Thyroid gland (tissue), 4 donors: ENCODE measurements around the gene OR13A1. TPM values are rescaled to one million over a fixed set of nuclear protein-coding genes. Genes with fewer than 3 reads are reported as not detected.
"Not testable (repeated sequence)": the region's sequence is repeated elsewhere in the genome, so short reads cannot be mapped to it uniquely, and the experiment has no call there.

Experiments used
- DNase-seq, 2 donors: peaks; one replicate each; pipeline ENCODE4 v3.0.0-alpha.2; 2019
- H3K27ac ChIP-seq, 3 donors: fragments of 200-600 bp; sonication (generic); 1 replicate in 2 of 3; 2 replicates in 1 of 3; pipeline ENCODE4 v1.5.1; 2016 to 2019; ENCODE audit warnings: mild to moderate bottlenecking in 1 of 3, moderate library complexity in 1 of 3
- H3K27me3 ChIP-seq: fragments of 200-600 bp; sonication (generic); one replicate; pipeline ENCODE4 v1.5.1; 2019
- H3K36me3 ChIP-seq, 2 donors: fragments of 200-600 bp; sonication (generic); one replicate each; pipeline ENCODE4 v1.5.1; 2016 to 2019
- H3K4me1 ChIP-seq, 2 donors: fragments of 200-600 bp; sonication (generic); one replicate each; pipeline ENCODE4 v1.5.1; 2017 to 2019
- H3K4me3 ChIP-seq, 3 donors: fragments of 200-600 bp; sonication (generic); replicated peaks in 1 of 3; 1 replicate in 2 of 3; 2 replicates in 1 of 3; pipeline ENCODE4 v1.5.1; 2016; ENCODE audit warnings: mild to moderate bottlenecking in 1 of 3
- H3K9me3 ChIP-seq: fragments of 200-600 bp; sonication (generic); one replicate; pipeline ENCODE4 v1.5.1; 2017
- POLR2A ChIP-seq, 2 donors: fragments of 450-650 bp; IDR thresholded peaks; one replicate each; pipeline ENCODE4 v1.6.1; 2017; ENCODE audit warnings: antibody characterized with exemption in 2 of 2, mild to moderate bottlenecking in 2 of 2, moderate library complexity in 1 of 2
- WGBS, 2 donors: methylation state at CpG; one replicate each; pipeline ENCODE4 v1.1.5; 2017; 5-methylcytosine and 5-hydroxymethylcytosine counted together
- intact Hi-C: fragments of 100-400 bp; cut with DNase I; formaldehyde crosslinking; loops from one replicate; pipeline ENCODE4 v1.15.1; 2023
- total RNA-seq, 4 donors: library from RNA; depleted of rRNA; stranded (reverse); fragments of >200 nt; gene quantifications; one replicate each; pipeline ENCODE4 v1.2.3, GENCODE V29; 2016
- TF ChIP-seq, protein P1 (sequence below), 6 experiments: fragments of 200-600 bp in 3 of 6; fragments of 450-650 bp in 3 of 6; sonication (generic) in 3 of 6; IDR thresholded peaks; one replicate each; pipeline ENCODE4 v1.5.1; 2016 to 2019; ENCODE audit warnings: antibody characterized with exemption in 6 of 6, mild to moderate bottlenecking in 2 of 6, inconsistent platforms in 1 of 6, moderate library complexity in 1 of 6

OR13A1 gene
- total RNA-seq, 4 donors from 2014 or later: not detected

DNA sequence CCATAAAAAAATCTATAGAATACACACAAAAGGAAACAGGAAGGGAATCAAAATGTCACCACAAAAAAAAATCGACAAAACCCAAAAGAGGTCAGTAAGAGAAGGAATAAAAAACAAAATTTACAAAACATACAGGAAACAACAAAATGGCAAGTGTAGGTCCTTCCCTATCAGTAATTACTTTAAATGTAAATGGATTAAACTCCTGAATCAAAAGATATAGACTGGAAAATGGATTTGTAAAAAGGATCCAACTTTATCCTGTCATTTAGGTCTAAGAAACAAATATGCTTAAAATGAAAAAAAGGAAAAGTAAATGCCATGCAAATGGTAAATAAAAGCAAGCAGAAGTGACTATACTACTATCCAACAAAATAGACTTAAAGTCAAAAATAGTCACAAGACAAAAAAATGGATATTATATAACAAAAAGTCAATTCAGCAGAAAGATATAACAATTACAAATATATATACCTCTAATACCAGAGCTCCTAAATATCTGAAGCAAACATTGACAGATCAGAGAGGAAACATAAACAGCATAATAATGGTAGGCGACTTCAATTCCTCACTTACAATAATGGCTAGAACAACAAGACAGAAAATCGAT, 2.0 kb downstream of the OR13A1 start:
- 86 to 89% methylated on average over 3 of the region's 3 CpGs for WGBS, 2 donors
- H3K27me3 ChIP-seq: no peaks in the 10 kb centered on the region
- H3K36me3 ChIP-seq: no peaks in the 10 kb centered on the region
- H3K9me3 ChIP-seq: no peaks in the 10 kb centered on the region
- no peak overlapping the region for H3K27ac ChIP-seq
- no peaks in the 10 kb centered on the region for H3K4me1 ChIP-seq
- DNase-seq: no peak
- H3K4me3 ChIP-seq: no peak overlapping the region
- intact Hi-C loops: no loop called here
- TF ChIP-seq POLR2A (IDR thresholded peaks at IDR 0.05): no peak
- TF ChIP-seq, protein P1, sequence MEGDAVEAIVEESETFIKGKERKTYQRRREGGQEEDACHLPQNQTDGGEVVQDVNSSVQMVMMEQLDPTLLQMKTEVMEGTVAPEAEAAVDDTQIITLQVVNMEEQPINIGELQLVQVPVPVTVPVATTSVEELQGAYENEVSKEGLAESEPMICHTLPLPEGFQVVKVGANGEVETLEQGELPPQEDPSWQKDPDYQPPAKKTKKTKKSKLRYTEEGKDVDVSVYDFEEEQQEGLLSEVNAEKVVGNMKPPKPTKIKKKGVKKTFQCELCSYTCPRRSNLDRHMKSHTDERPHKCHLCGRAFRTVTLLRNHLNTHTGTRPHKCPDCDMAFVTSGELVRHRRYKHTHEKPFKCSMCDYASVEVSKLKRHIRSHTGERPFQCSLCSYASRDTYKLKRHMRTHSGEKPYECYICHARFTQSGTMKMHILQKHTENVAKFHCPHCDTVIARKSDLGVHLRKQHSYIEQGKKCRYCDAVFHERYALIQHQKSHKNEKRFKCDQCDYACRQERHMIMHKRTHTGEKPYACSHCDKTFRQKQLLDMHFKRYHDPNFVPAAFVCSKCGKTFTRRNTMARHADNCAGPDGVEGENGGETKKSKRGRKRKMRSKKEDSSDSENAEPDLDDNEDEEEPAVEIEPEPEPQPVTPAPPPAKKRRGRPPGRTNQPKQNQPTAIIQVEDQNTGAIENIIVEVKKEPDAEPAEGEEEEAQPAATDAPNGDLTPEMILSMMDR (IDR thresholded peaks at IDR 0.05): no peak

DNA sequence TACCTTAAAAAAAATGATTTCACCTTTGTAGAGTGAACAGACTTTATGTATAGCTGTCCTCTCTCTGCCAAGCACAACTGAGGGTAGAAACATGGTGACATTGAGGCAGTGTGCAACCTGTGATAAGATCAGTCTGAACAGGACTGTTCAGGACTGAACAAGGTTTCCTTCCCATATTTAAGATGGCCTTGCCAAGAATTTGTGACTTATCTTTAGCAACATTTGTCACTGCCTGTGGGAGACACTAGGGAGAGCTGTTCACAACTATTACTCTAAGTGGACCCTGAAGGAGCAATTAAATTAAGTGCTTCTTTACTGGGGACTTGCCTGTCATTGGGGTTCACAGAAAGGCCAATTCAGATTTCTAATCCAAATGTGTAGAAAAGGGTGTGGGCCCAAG, 6.7 kb downstream of the OR13A1 start:
- H3K4me3 ChIP-seq: no peak overlapping the region
- no peaks in the 10 kb centered on the region for H3K4me1 ChIP-seq
- no peak for DNase-seq
- intact Hi-C loops: no loop called here
- no peak overlapping the region for H3K27ac ChIP-seq
- no peaks in the 10 kb centered on the region for H3K36me3 ChIP-seq
- TF ChIP-seq, protein P1 (IDR thresholded peaks at IDR 0.05): peak in 2 of 6 experiments; percentile 7 to 13
- no peak for TF ChIP-seq POLR2A (IDR thresholded peaks at IDR 0.05)
- no peaks in the 10 kb centered on the region for H3K27me3 ChIP-seq
- H3K9me3 ChIP-seq: no peaks in the 10 kb centered on the region

DNA sequence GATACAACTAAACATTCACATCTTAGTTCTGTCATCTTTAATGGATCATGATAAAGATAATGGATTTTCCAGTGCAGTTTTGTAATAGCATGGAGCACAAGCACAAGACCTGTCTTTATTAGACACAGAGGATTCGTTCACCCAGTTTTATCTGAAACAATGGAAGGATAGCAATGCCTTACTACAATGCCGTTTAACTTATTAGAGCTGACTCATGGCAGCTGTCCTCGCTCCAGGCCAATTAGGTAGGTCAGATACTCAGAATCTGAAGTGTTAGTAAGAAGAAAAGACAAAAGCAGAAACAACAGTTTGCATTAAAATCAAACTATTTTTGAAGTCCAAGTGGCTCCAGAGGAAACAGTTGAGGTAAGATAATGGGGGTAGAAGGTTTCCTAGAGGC, 12.8 kb downstream of the OR13A1 start:
- no peak overlapping the region for H3K27ac ChIP-seq
- no peak overlapping the region for H3K4me3 ChIP-seq
- no peak for TF ChIP-seq POLR2A (IDR thresholded peaks at IDR 0.05)
- TF ChIP-seq, protein P1 (IDR thresholded peaks at IDR 0.05): no peak
- H3K9me3 ChIP-seq: no peaks in the 10 kb centered on the region
- no peak for DNase-seq
- H3K27me3 ChIP-seq: no peaks in the 10 kb centered on the region
- no peaks in the 10 kb centered on the region for H3K36me3 ChIP-seq
- intact Hi-C loops: no loop called here
- no peaks in the 10 kb centered on the region for H3K4me1 ChIP-seq
- 76 to 84% methylated on average over 3 of the region's 3 CpGs for WGBS, 2 donors

DNA sequence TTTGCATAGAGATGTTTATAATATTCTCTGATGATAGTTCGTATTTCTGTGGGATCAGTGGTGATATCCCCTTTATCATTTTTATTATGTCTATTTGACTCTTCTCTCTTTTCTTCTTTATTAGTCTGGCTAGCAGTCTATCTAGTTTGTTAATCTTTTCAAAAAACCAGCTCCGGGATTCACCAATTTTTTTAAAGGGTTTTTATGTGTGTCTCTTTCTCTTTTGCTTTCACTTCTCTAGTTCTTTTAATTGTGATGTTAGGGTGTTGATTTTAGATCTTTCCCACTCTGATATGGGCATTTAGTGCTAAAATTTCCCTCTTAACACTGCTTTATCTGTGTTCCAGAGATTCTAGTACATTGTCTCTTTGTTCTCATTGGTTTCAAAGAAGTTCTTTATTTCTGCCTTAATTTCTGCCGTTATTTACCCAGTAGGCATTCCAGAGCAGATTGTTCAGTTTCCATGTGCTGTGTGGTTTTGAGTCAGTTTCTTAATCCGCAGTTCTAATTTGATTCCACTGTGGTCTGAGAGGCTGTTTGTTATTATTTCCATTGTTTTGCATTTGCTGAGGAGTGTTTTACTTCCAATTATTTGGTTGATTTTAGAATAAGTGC, 17.0 kb downstream of the OR13A1 start:
- H3K36me3 ChIP-seq, DNase-seq, H3K4me1 ChIP-seq, H3K4me3 ChIP-seq, H3K27me3 ChIP-seq, H3K9me3 ChIP-seq, H3K27ac ChIP-seq, intact Hi-C loops: not testable (repeated sequence)
- WGBS, 2 donors: 77 to 86% methylated on average over 4 of the region's 4 CpGs

DNA sequence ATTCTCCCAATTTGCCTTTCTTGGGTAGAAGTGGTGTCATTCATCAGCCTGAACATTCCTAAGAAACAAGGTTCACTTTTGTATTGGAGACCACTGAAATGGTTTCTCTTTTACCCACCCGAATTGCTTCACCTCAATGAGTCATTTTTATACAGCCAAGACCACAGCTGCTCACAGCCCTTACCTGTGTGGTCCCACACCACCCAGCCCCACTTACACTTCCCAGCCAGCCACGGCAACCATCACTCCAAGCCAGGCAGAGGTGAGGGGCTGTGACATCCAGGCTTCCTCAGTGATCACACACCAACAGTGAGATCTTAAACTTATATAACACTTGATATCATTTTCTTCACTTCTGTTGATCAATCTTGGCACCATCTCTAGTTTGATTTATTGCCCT, 20.7 kb downstream of the OR13A1 start:
- intact Hi-C loops: no loop called here
- TF ChIP-seq, protein P1 (IDR thresholded peaks at IDR 0.05): no peak
- TF ChIP-seq POLR2A (IDR thresholded peaks at IDR 0.05): no peak
- 84 to 86% methylated on average over 2 of the region's 2 CpGs for WGBS, 2 donors
- no peak for DNase-seq
- Histone ChIP-seq H3K9me3 (no peaks in the 10 kb centered on the region), H3K36me3 (no peaks in the 10 kb centered on the region), H3K27me3 (no peaks in the 10 kb centered on the region), H3K4me1 (no peaks in the 10 kb centered on the region), H3K4me3 (no peak overlapping the region), H3K27ac (no peak overlapping the region)
